GM23338 (cell line): ENCODE measurements around the gene RPS4Y1.
"Not testable (repeated sequence)": the region's sequence is repeated elsewhere in the genome, so short reads cannot be mapped to it uniquely, and the experiment has no call there.

ENCODE experiments used
- CREB1 ChIP-seq: fragments of 250-450 bp; sonication (Bioruptor Pico); IDR thresholded peaks from 2 replicates; pipeline ENCODE4 v1.5.0; 2020; ENCODE audit warnings: low read depth, mild to moderate bottlenecking, moderate library complexity
- CTCF ChIP-seq, 2 experiments: fragments of 200-600 bp in 1 of 2; sonication (generic) in 1 of 2; conservative IDR thresholded peaks; 2 replicates each; pipeline versions ENCODE4 v1.5.1 to v1.6.1; 2016 to 2017; ENCODE audit warnings: antibody characterized with exemption in 2 of 2, low read depth in 2 of 2, mild to moderate bottlenecking in 2 of 2, moderate library complexity in 1 of 2
- EZH2 ChIP-seq: fragments of 200-600 bp; sonication (generic); IDR thresholded peaks from one replicate; pipeline ENCODE4 v1.8.0; 2017; ENCODE audit warnings: antibody characterized with exemption, mild to moderate bottlenecking, low read depth; ENCODE audit not compliant: unreplicated experiment
- EZH2phosphoT487 ChIP-seq: fragments of 200-600 bp; sonication (generic); IDR thresholded peaks from one replicate; pipeline ENCODE4 v1.8.1; 2018; ENCODE audit warnings: antibody characterized with exemption; ENCODE audit not compliant: unreplicated experiment
- JUNB ChIP-seq: IDR thresholded peaks from one replicate; pipeline ENCODE4 v1.6.1; 2016; ENCODE audit warnings: antibody characterized with exemption; ENCODE audit not compliant: unreplicated experiment
- NANOG ChIP-seq: IDR thresholded peaks from 2 replicates; pipeline ENCODE4 v1.6.1; 2016; ENCODE audit warnings: antibody characterized with exemption, borderline replicate concordance
- POLR2AphosphoS5 ChIP-seq: IDR thresholded peaks from 2 replicates; pipeline ENCODE4 v1.6.1; 2016; ENCODE audit warnings: antibody characterized with exemption, low read depth
- REST ChIP-seq: IDR thresholded peaks from one replicate; pipeline ENCODE4 v1.6.1; 2018; ENCODE audit warnings: antibody characterized with exemption; ENCODE audit not compliant: unreplicated experiment
- ZNF114 ChIP-seq: fragments of 250-450 bp; sonication (Bioruptor Pico); IDR thresholded peaks from 2 replicates; pipeline ENCODE4 v1.5.0; 2020; ENCODE audit warnings: mild to moderate bottlenecking, moderate library complexity

- not testable (repeated sequence) for TF ChIP-seq CTCF (conservative IDR thresholded peaks at IDR 0.05; ENCODE audit: low read depth in 2 of 2); REST; POLR2AphosphoS5; EZH2phosphoT487; EZH2; ZNF114 (CRISPR knock-in tag); JUNB; CREB1 (CRISPR knock-in tag); NANOG
These were observed 24.1 kb upstream of the RPS4Y1 start for GRCh38 chrY:2817146-2817896.
